C4-2B (cell line): ENCODE data around the gene CPN2.

Source experiments
- ZFX ChIP-seq: fragments of 450-650 bp; IDR thresholded peaks from 2 replicates; pipeline ENCODE4 v1.6.1; 2017
- TF ChIP-seq, protein P1 (sequence below): fragments of 450-650 bp; conservative IDR thresholded peaks from 2 replicates; pipeline ENCODE4 v1.5.1; 2017; ENCODE audit warnings: mild to moderate bottlenecking

DNA sequence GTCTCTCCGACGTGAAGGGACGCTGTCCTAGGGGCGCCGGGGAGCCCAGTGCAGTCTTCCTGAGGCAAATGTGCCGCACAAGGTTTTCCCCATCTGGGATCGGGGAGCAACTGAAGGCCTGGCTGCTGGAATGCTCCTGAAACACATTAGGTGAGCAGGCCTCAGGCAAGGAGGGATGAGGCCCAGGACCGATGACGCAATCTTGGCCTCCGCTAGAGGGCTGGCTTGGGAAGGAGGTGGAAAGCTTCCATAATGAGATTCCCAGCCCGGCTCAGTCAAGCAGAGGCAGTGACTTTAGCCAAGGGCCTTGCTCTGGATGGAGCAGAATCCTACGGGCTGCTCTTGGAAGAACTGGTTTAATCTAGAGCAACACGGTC is 50.8 kb downstream of the CPN2 start:
- TF ChIP-seq, protein P1, sequence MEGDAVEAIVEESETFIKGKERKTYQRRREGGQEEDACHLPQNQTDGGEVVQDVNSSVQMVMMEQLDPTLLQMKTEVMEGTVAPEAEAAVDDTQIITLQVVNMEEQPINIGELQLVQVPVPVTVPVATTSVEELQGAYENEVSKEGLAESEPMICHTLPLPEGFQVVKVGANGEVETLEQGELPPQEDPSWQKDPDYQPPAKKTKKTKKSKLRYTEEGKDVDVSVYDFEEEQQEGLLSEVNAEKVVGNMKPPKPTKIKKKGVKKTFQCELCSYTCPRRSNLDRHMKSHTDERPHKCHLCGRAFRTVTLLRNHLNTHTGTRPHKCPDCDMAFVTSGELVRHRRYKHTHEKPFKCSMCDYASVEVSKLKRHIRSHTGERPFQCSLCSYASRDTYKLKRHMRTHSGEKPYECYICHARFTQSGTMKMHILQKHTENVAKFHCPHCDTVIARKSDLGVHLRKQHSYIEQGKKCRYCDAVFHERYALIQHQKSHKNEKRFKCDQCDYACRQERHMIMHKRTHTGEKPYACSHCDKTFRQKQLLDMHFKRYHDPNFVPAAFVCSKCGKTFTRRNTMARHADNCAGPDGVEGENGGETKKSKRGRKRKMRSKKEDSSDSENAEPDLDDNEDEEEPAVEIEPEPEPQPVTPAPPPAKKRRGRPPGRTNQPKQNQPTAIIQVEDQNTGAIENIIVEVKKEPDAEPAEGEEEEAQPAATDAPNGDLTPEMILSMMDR: no peak
- TF ChIP-seq ZFX: no peak
